Measurements from ENCODE around the gene GABBR2.

- TF ChIP-seq CTCF (IDR thresholded peaks at IDR 0.05), result no peak
- no peak for TF ChIP-seq EZH2 (IDR thresholded peaks at IDR 0.05; ENCODE audit: borderline replicate concordance, insufficient read depth, low read depth, low read length, poor library complexity, severe bottlenecking)
These were observed 345.1 kb downstream of the GABBR2 start for GRCh38 chr9:98363644-98364043.

All from B cell (primary cell).